Measurements from ENCODE around the gene JARID2. TPM values are rescaled to one million over a fixed set of nuclear protein-coding genes. Genes with fewer than 3 reads are reported as not detected.

The JARID2 gene
- polyA plus RNA-seq, 1 donor: 13.3 TPM

DNA sequence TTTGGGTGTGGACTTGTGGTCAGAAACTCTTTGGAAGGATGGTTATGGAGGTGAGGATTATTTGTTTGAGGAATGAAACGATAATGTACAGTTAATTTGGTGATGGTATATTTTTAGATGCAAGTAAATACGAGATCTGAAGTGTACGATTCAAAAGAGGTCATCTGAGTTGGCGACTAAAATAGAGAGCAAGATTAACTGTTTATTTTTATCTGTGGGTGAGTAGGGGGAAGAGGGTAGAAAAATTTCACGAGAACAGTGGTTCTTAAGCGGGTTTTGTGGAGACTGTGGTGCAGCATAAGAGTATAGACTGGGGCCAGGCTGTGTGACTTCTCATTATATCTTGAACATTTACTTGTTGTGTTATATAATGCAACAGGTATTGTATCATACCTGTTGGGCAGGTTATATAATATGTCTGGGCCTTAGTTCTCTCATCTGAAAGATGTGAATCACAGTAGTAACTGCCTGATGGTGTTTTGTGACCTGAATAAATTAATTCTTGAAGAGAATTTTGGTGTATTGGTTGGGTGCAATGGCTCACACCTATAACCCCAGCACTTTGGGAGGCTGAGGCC lies 171.2 kb downstream of the JARID2 start:
- WGBS (ENCODE audit: insufficient coverage, low lambda C conversion rate): 91% methylated on average over 4 of the region's 6 CpGs
- Histone ChIP-seq H3K27ac (ENCODE audit: low read length) (no peak overlapping the region), H3K9me3 (ENCODE audit: control insufficient read depth, low read depth, low read length) (peaks cover 20% of the 10 kb centered on the region), H3K4me3 (ENCODE audit: low read length) (no peak overlapping the region), H3K4me1 (ENCODE audit: control insufficient read depth, insufficient read depth, low read length) (peaks cover 2% of the 10 kb centered on the region), H3K36me3 (ENCODE audit: control insufficient read depth, insufficient read depth, low read length) (no peaks in the 10 kb centered on the region), H3K27me3 (ENCODE audit: control insufficient read depth, insufficient read depth, low read length) (no peaks in the 10 kb centered on the region)
- DNase-seq: no peak

GRCh38 chr6:15417811-15418210 lies 171.9 kb downstream of the JARID2 start:
- 80% methylated on average over 1 of the region's 5 CpGs for WGBS (ENCODE audit: insufficient coverage, low lambda C conversion rate)
- Histone ChIP-seq H3K36me3 (ENCODE audit: control insufficient read depth, insufficient read depth, low read length) (no peaks in the 10 kb centered on the region), H3K27ac (ENCODE audit: low read length) (no peak overlapping the region), H3K9me3 (ENCODE audit: control insufficient read depth, low read depth, low read length) (peaks cover 20% of the 10 kb centered on the region), H3K27me3 (ENCODE audit: control insufficient read depth, insufficient read depth, low read length) (no peaks in the 10 kb centered on the region), H3K4me3 (ENCODE audit: low read length) (no peak overlapping the region), H3K4me1 (ENCODE audit: control insufficient read depth, insufficient read depth, low read length) (peaks cover 2% of the 10 kb centered on the region)
- no peak for DNase-seq

DNA sequence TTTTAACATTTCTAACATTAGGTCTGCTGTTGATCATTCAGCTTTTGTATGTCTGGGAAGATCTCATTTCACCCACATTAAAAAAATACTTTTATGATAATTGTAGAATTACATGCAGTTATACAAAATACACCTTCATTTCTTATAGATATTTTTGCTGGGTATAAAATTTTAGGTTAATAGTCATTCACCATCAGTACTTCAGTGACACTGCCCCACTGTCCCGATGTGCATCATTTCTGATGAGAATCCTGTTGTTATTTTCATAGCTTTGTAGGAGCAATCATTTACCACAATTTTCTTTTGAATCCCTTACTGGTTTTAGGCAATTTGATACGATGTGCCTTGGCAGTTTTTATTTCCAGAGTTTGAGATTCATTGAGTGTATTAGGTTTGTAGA lies 173.6 kb downstream of the JARID2 start:
- WGBS (ENCODE audit: insufficient coverage, low lambda C conversion rate): 100% methylated on average over 2 of the region's 2 CpGs
- no peak for DNase-seq
- Histone ChIP-seq H3K9me3 (ENCODE audit: control insufficient read depth, low read depth, low read length) (peaks cover 20% of the 10 kb centered on the region), H3K36me3 (ENCODE audit: control insufficient read depth, insufficient read depth, low read length) (no peaks in the 10 kb centered on the region), H3K4me1 (ENCODE audit: control insufficient read depth, insufficient read depth, low read length) (no peaks in the 10 kb centered on the region), H3K27me3 (ENCODE audit: control insufficient read depth, insufficient read depth, low read length) (no peaks in the 10 kb centered on the region), H3K4me3 (ENCODE audit: low read length) (no peak overlapping the region), H3K27ac (ENCODE audit: low read length) (no peak overlapping the region)

- no peak overlapping the region for H3K27ac ChIP-seq (ENCODE audit: low read length)
- no peak overlapping the region for H3K4me3 ChIP-seq (ENCODE audit: low read length)
- DNase-seq: no peak
Measured at GRCh38 chr6:15420959-15421438, 175.1 kb downstream of the JARID2 start.

DNA sequence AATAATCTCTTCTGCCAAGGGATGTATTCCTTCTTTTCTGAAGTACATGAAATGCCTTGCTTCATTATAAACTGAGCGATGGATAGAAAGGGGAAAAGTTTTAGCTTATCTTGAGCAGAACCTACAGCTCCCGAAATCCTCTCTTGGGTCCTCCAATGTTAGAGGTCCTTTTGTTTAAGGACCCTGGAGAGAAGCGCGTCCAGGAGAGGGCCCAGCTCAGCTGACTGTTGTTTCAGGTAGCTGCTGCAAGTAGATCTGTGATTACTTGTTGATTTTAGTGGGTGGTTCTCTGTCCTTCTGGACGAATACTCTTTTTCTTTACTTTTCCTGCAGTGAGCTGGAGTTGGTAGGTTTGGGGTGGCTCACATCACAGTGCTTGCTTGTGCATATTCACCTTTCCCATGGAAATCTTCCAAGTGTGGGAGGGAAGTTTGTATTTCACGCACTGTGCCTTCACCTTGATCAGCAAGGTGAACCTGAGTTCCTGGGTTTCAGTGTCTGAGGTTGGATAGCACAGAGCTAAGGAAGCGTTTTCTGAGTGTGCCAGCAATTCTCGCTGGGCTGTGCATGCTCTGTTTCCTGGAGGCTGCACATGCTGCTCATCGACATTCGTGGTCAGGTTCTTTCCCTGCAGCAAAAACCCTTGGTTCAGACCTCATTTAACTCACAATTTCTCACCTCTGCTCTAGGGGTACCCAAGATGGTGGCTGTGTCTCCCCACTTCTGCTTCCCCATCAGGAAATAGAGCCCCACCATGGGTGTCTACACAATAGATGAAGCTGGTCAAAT lies 176.3 kb downstream of the JARID2 start:
- H3K27ac ChIP-seq (ENCODE audit: low read length): no peak overlapping the region
- no peak overlapping the region for H3K4me3 ChIP-seq (ENCODE audit: low read length)
- no CpG with 5 or more reads among the region's 10 CpGs for WGBS (ENCODE audit: insufficient coverage, low lambda C conversion rate)
- no peaks in the 10 kb centered on the region for H3K4me1 ChIP-seq (ENCODE audit: control insufficient read depth, insufficient read depth, low read length)
- peaks cover 9% of the 10 kb centered on the region for H3K9me3 ChIP-seq (ENCODE audit: control insufficient read depth, low read depth, low read length)
- no peaks in the 10 kb centered on the region for H3K36me3 ChIP-seq (ENCODE audit: control insufficient read depth, insufficient read depth, low read length)
- no peaks in the 10 kb centered on the region for H3K27me3 ChIP-seq (ENCODE audit: control insufficient read depth, insufficient read depth, low read length)
- no peak for DNase-seq

More at GRCh38 chr6:15420959-15421438, 175.1 kb downstream of the JARID2 start:
- Histone ChIP-seq H3K36me3 (ENCODE audit: control insufficient read depth, insufficient read depth, low read length) (no peaks in the 10 kb centered on the region), H3K27me3 (ENCODE audit: control insufficient read depth, insufficient read depth, low read length) (no peaks in the 10 kb centered on the region), H3K4me1 (ENCODE audit: control insufficient read depth, insufficient read depth, low read length) (no peaks in the 10 kb centered on the region), H3K9me3 (ENCODE audit: control insufficient read depth, low read depth, low read length) (peaks cover 14% of the 10 kb centered on the region)
- WGBS (ENCODE audit: insufficient coverage, low lambda C conversion rate): 73% methylated on average over 2 of the region's 10 CpGs

DNA sequence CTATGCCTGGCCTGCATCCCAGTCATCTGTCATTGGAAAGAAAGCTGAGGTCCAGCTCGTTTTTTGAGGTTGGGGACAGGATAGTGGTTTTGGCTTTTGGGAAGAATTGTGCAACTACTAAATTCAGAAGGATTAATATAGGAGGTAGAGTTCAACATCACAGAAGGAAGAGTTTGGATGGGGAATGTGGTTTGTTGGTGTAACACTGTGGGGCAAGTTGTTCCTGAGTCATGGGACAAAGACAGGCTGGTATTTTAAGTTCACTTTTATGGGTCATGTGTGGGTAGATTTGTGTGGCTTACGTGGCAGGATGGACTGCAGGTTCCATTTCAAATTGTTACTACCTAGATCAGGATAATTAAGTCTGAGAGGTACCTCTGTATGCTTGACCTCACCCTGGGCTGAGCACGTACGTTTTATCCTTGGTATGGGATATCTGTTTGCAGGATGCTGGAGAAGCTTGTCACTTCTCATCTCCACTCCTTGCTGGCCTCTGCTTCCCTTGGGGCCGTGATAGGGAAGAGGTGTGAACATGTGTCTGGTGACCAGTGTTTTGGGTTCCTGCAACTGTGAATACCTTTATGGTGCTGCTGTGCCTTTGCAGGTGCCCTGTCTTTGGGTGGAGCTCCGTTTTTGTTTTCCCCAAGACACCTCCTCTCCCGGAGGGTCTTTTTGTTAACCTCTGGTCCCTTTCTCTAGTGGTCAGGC lies 177.6 kb downstream of the JARID2 start:
- Histone ChIP-seq H3K4me1 (ENCODE audit: control insufficient read depth, insufficient read depth, low read length) (peaks cover 2% of the 10 kb centered on the region), H3K27ac (ENCODE audit: low read length) (no peak overlapping the region), H3K9me3 (ENCODE audit: control insufficient read depth, low read depth, low read length) (peaks cover 9% of the 10 kb centered on the region), H3K36me3 (ENCODE audit: control insufficient read depth, insufficient read depth, low read length) (no peaks in the 10 kb centered on the region), H3K4me3 (ENCODE audit: low read length) (no peak overlapping the region), H3K27me3 (ENCODE audit: control insufficient read depth, insufficient read depth, low read length) (no peaks in the 10 kb centered on the region)
- no CpG with 5 or more reads among the region's 7 CpGs for WGBS (ENCODE audit: insufficient coverage, low lambda C conversion rate)
- DNase-seq: no peak

DNA sequence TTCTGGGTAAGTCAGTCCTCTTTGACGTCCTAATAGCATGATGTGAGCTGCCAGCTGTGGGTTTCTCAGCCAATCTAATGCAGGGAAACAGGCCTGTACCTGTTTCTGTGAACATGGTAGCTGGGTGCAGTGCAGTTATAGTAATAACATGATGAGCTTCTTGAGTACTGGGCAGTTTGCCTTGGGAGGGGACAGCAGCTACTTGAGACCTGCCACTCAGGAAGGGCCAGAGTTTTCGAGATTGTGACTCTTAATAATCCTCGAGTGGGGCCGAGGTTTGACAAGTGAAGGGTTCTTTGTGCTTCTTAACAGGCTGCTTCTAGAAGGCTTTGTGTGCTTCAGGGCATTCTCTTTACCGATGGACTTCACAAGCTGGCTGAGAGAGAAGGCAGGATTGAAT lies 180.1 kb downstream of the JARID2 start:
- H3K27ac ChIP-seq (ENCODE audit: low read length): no peak overlapping the region
- H3K36me3 ChIP-seq (ENCODE audit: control insufficient read depth, insufficient read depth, low read length): no peaks in the 10 kb centered on the region
- no CpG with 5 or more reads among the region's 5 CpGs for WGBS (ENCODE audit: insufficient coverage, low lambda C conversion rate)
- no peak overlapping the region for H3K4me3 ChIP-seq (ENCODE audit: low read length)
- DNase-seq: no peak
- H3K9me3 ChIP-seq (ENCODE audit: control insufficient read depth, low read depth, low read length): no peaks in the 10 kb centered on the region
- H3K4me1 ChIP-seq (ENCODE audit: control insufficient read depth, insufficient read depth, low read length): peaks cover 7% of the 10 kb centered on the region
- no peaks in the 10 kb centered on the region for H3K27me3 ChIP-seq (ENCODE audit: control insufficient read depth, insufficient read depth, low read length)

- H3K36me3 ChIP-seq (ENCODE audit: control insufficient read depth, insufficient read depth, low read length): no peaks in the 10 kb centered on the region
- H3K4me3 ChIP-seq (ENCODE audit: low read length): no peak overlapping the region
- no CpG with 5 or more reads among the region's 2 CpGs for WGBS (ENCODE audit: insufficient coverage, low lambda C conversion rate)
- H3K9me3 ChIP-seq (ENCODE audit: control insufficient read depth, low read depth, low read length): no peaks in the 10 kb centered on the region
- H3K27me3 ChIP-seq (ENCODE audit: control insufficient read depth, insufficient read depth, low read length): no peaks in the 10 kb centered on the region
- peaks cover 7% of the 10 kb centered on the region for H3K4me1 ChIP-seq (ENCODE audit: control insufficient read depth, insufficient read depth, low read length)
- DNase-seq: no peak
- H3K27ac ChIP-seq (ENCODE audit: low read length): no peak overlapping the region
Measured at GRCh38 chr6:15426395-15426794, 180.5 kb downstream of the JARID2 start.

DNA sequence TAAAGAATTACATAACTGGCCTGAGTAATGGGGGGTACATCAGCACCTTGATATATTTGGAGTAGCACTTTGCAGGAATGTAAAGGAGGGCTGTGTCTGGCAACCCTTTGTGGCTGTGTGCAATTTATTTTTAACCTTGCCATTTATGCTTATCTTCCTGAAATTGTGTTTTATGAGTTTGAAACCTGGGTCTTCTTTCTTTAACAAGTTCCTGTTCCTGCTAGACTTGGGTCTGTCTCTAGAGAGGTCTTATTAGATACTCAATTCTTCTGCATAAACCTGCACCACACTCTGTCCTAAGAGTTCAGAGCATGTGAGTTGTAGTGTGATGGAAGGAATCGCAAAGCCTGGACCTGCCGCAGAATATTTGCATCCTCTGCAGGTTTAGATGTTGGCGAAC lies 181.0 kb downstream of the JARID2 start:
- H3K4me1 ChIP-seq (ENCODE audit: control insufficient read depth, insufficient read depth, low read length): peaks cover 7% of the 10 kb centered on the region
- DNase-seq: no peak
- no peaks in the 10 kb centered on the region for H3K27me3 ChIP-seq (ENCODE audit: control insufficient read depth, insufficient read depth, low read length)
- no peaks in the 10 kb centered on the region for H3K9me3 ChIP-seq (ENCODE audit: control insufficient read depth, low read depth, low read length)
- no peaks in the 10 kb centered on the region for H3K36me3 ChIP-seq (ENCODE audit: control insufficient read depth, insufficient read depth, low read length)
- no peak overlapping the region for H3K27ac ChIP-seq (ENCODE audit: low read length)
- no CpG with 5 or more reads among the region's 3 CpGs for WGBS (ENCODE audit: insufficient coverage, low lambda C conversion rate)
- no peak overlapping the region for H3K4me3 ChIP-seq (ENCODE audit: low read length)

GRCh38 chr6:15427331-15428070 lies 181.6 kb downstream of the JARID2 start:
- no peaks in the 10 kb centered on the region for H3K36me3 ChIP-seq (ENCODE audit: control insufficient read depth, insufficient read depth, low read length)
- H3K9me3 ChIP-seq (ENCODE audit: control insufficient read depth, low read depth, low read length): no peaks in the 10 kb centered on the region
- no peak for DNase-seq
- no CpG with 5 or more reads among the region's 5 CpGs for WGBS (ENCODE audit: insufficient coverage, low lambda C conversion rate)
- H3K4me3 ChIP-seq (ENCODE audit: low read length): no peak overlapping the region
- no peak overlapping the region for H3K27ac ChIP-seq (ENCODE audit: low read length)
- H3K4me1 ChIP-seq (ENCODE audit: control insufficient read depth, insufficient read depth, low read length): peaks cover 13% of the 10 kb centered on the region
- no peaks in the 10 kb centered on the region for H3K27me3 ChIP-seq (ENCODE audit: control insufficient read depth, insufficient read depth, low read length)
